Measurements from ENCODE around the gene GRIN3A. TPM values are rescaled to one million over a fixed set of nuclear protein-coding genes. Genes with fewer than 3 reads are reported as not detected.

GRIN3A gene
- total and polyA plus RNA-seq, 5 donors from 2014 or later, result 0.05 to 0.22 (median 0.17) TPM

DNA sequence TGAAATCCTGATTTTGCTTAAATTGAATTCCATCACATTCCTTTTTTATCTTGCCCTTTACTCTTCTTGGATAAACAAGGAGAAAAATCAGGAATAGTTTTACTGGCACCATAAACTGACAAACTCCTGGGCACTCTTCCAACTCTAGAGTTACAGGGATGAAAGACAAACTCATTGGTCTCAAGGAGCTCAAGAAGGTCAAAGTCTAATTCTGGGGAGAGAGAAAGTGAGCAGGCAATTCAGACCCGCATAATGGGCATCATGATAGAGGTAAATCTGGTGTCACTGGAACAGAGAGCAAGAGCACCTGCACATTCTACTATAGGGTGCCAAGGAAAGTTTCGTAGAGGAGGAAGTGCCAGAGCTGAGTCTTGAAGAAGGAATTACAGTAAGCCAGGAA, 64.8 kb downstream of the GRIN3A start:
- Mint-ChIP-seq H3K4me1 (no peaks in the 10 kb centered on the region), H3K27ac (no peak overlapping the region), H3K36me3 (no peaks in the 10 kb centered on the region), H3K27me3 (peaks cover 5% of the 10 kb centered on the region), H3K4me3 (no peak overlapping the region), H3K9me3 (no peaks in the 10 kb centered on the region)
- H3K36me3 ChIP-seq (ENCODE audit: control insufficient read depth, insufficient read depth, low read length), result no peaks in the 10 kb centered on the region
- H3K9me3 ChIP-seq (ENCODE audit: control insufficient read depth in 2 of 2, low read length in 2 of 2), result no peaks in the 10 kb centered on the region
- DNase-seq (no peak), ATAC-seq (ENCODE audit: low read depth in 2 of 2) (no peak)
- H3K27me3 ChIP-seq (ENCODE audit: control insufficient read depth, insufficient read depth, low read length), result no peaks in the 10 kb centered on the region
- H3K4me3 ChIP-seq (ENCODE audit: low read depth, low read length), result no peak overlapping the region
- H3K4me1 ChIP-seq (ENCODE audit: control insufficient read depth, insufficient read depth, low read length, poor library complexity, severe bottlenecking), result no peaks in the 10 kb centered on the region
- H3K27ac ChIP-seq (ENCODE audit: insufficient read depth, low read length, poor library complexity, severe bottlenecking), result no peak overlapping the region

GRCh38 chr9:101671567-101671966, 66.9 kb downstream of the GRIN3A start:
- no peak overlapping the region for H3K4me3 ChIP-seq (ENCODE audit: low read depth, low read length)
- ATAC-seq (ENCODE audit: low read depth in 2 of 2), result no peak

GRCh38 chr9:101668421-101668820, 70.0 kb downstream of the GRIN3A start:
- no peaks in the 10 kb centered on the region for H3K27me3 Mint-ChIP-seq
- no peak overlapping the region for H3K27ac ChIP-seq (ENCODE audit: insufficient read depth, low read length, poor library complexity, severe bottlenecking)

More at GRCh38 chr9:101671567-101671966, 66.9 kb downstream of the GRIN3A start:
- Mint-ChIP-seq H3K27me3 (no peaks in the 10 kb centered on the region), H3K27ac (no peak overlapping the region), H3K9me3 (no peaks in the 10 kb centered on the region), H3K4me3 (no peak overlapping the region), H3K36me3 (no peaks in the 10 kb centered on the region), H3K4me1 (no peaks in the 10 kb centered on the region)
- Histone ChIP-seq H3K27me3 (ENCODE audit: control insufficient read depth, insufficient read depth, low read length) (no peaks in the 10 kb centered on the region), H3K36me3 (ENCODE audit: control insufficient read depth, insufficient read depth, low read length) (no peaks in the 10 kb centered on the region), H3K27ac (ENCODE audit: insufficient read depth, low read length, poor library complexity, severe bottlenecking) (no peak overlapping the region), H3K9me3 (ENCODE audit: control insufficient read depth in 2 of 2, low read length in 2 of 2) (no peaks in the 10 kb centered on the region), H3K4me1 (ENCODE audit: control insufficient read depth, insufficient read depth, low read length, poor library complexity, severe bottlenecking) (no peaks in the 10 kb centered on the region)
- DNase-seq, result no peak

DNA sequence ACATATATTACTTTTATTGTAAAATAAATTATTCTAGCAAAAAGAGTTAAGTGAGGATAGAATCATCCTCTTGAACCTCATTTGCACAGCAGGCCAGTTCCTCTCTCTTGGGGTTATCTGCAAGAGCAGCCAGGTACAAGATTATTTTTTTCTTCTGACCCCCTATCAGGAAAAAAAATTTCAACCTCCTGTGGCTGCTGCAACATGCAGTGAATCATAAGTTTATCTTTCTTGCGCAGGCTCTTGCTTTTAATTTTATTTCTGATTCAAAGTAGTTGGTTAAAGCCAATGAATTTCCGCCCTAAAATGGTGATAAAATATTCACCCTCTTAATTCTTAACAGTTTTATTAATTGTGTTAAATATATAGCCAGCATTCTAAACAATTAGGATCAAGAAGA, 74.0 kb downstream of the GRIN3A start:
- no peaks in the 10 kb centered on the region for H3K36me3 Mint-ChIP-seq
- H3K27ac ChIP-seq (ENCODE audit: insufficient read depth, low read length, poor library complexity, severe bottlenecking), result no peak overlapping the region
- ATAC-seq (ENCODE audit: low read depth in 2 of 2) (no peak), DNase-seq (no peak)
- H3K4me1 ChIP-seq (ENCODE audit: control insufficient read depth, insufficient read depth, low read length, poor library complexity, severe bottlenecking), result no peaks in the 10 kb centered on the region
- no peak overlapping the region for H3K4me3 Mint-ChIP-seq
- no peaks in the 10 kb centered on the region for H3K27me3 Mint-ChIP-seq
- no peak overlapping the region for H3K27ac Mint-ChIP-seq
- no peaks in the 10 kb centered on the region for H3K9me3 ChIP-seq (ENCODE audit: control insufficient read depth in 2 of 2, low read length in 2 of 2)
- no peaks in the 10 kb centered on the region for H3K4me1 Mint-ChIP-seq
- H3K9me3 Mint-ChIP-seq, result no peaks in the 10 kb centered on the region
- H3K27me3 ChIP-seq (ENCODE audit: control insufficient read depth, insufficient read depth, low read length), result no peaks in the 10 kb centered on the region
- H3K4me3 ChIP-seq (ENCODE audit: low read depth, low read length), result no peak overlapping the region
- no peaks in the 10 kb centered on the region for H3K36me3 ChIP-seq (ENCODE audit: control insufficient read depth, insufficient read depth, low read length)

More at GRCh38 chr9:101668421-101668820, 70.0 kb downstream of the GRIN3A start:
- Histone ChIP-seq H3K4me1 (ENCODE audit: control insufficient read depth, insufficient read depth, low read length, poor library complexity, severe bottlenecking) (no peaks in the 10 kb centered on the region), H3K27me3 (ENCODE audit: control insufficient read depth, insufficient read depth, low read length) (no peaks in the 10 kb centered on the region), H3K9me3 (ENCODE audit: control insufficient read depth in 2 of 2, low read length in 2 of 2) (no peaks in the 10 kb centered on the region), H3K4me3 (ENCODE audit: low read depth, low read length) (no peak overlapping the region), H3K36me3 (ENCODE audit: control insufficient read depth, insufficient read depth, low read length) (no peaks in the 10 kb centered on the region)
- Mint-ChIP-seq H3K9me3 (no peaks in the 10 kb centered on the region), H3K36me3 (no peaks in the 10 kb centered on the region), H3K4me3 (no peak overlapping the region), H3K27ac (no peak overlapping the region), H3K4me1 (no peaks in the 10 kb centered on the region)
- DNase-seq (no peak), ATAC-seq (ENCODE audit: low read depth in 2 of 2) (no peak)

- Mint-ChIP-seq H3K4me1 (no peaks in the 10 kb centered on the region), H3K27me3 (peaks cover 17% of the 10 kb centered on the region), H3K4me3 (no peak overlapping the region), H3K9me3 (peaks cover 0 to under 1% (median 0%) of the 10 kb centered on the region in 7 donors), H3K36me3 (no peaks in the 10 kb centered on the region), H3K27ac (no peak overlapping the region)
- Histone ChIP-seq H3K36me3 (ENCODE audit: control insufficient read depth, insufficient read depth, low read length) (no peaks in the 10 kb centered on the region), H3K9me3 (ENCODE audit: control insufficient read depth in 2 of 2, low read length in 2 of 2) (no peaks in the 10 kb centered on the region), H3K27me3 (ENCODE audit: control insufficient read depth, insufficient read depth, low read length) (no peaks in the 10 kb centered on the region), H3K4me3 (ENCODE audit: low read depth, low read length) (no peak overlapping the region), H3K27ac (ENCODE audit: insufficient read depth, low read length, poor library complexity, severe bottlenecking) (no peak overlapping the region), H3K4me1 (ENCODE audit: control insufficient read depth, insufficient read depth, low read length, poor library complexity, severe bottlenecking) (no peaks in the 10 kb centered on the region)
- no peak for DNase-seq
- no peak for ATAC-seq (ENCODE audit: low read depth in 2 of 2)
Measured at GRCh38 chr9:101652601-101653175, 85.8 kb downstream of the GRIN3A start.

- Mint-ChIP-seq H3K36me3 (no peaks in the 10 kb centered on the region), H3K4me1 (no peaks in the 10 kb centered on the region), H3K27ac (no peak overlapping the region), H3K4me3 (no peak overlapping the region), H3K9me3 (peaks cover 0 to 2% (median 0%) of the 10 kb centered on the region in 7 donors), H3K27me3 (peaks cover 12% of the 10 kb centered on the region)
- H3K9me3 ChIP-seq (ENCODE audit: control insufficient read depth in 2 of 2, low read length in 2 of 2), result no peaks in the 10 kb centered on the region
- H3K27me3 ChIP-seq (ENCODE audit: control insufficient read depth, insufficient read depth, low read length), result no peaks in the 10 kb centered on the region
- H3K36me3 ChIP-seq (ENCODE audit: control insufficient read depth, insufficient read depth, low read length), result no peaks in the 10 kb centered on the region
- no peak overlapping the region for H3K27ac ChIP-seq (ENCODE audit: insufficient read depth, low read length, poor library complexity, severe bottlenecking)
- ATAC-seq (ENCODE audit: low read depth in 2 of 2), result no peak
- peak in 1 of 3 donors; percentile 3 for DNase-seq
- no peaks in the 10 kb centered on the region for H3K4me1 ChIP-seq (ENCODE audit: control insufficient read depth, insufficient read depth, low read length, poor library complexity, severe bottlenecking)
- no peak overlapping the region for H3K4me3 ChIP-seq (ENCODE audit: low read depth, low read length)
Measured at GRCh38 chr9:101650142-101650541, 88.3 kb downstream of the GRIN3A start.

DNA sequence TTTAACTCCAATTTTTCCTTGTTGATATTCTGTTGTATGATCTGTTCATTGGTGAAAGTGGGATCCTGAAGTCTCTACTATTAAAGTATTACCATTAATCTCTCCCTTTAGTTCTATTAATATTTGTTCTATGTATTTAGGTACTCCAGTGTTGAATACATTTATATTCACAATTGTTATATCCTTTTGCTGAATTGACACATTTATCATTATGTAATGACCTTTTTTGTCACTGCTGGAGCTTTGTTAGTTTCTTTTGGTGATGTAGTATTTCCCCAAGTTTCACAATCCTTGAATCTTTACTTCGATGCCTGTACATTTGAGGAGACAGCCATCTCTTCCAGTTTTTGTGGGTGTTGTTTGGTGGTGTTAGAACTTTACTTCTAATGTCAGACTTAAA, 90.0 kb downstream of the GRIN3A start:
- Histone ChIP-seq H3K27ac (ENCODE audit: insufficient read depth, low read length, poor library complexity, severe bottlenecking) (no peak overlapping the region), H3K4me3 (ENCODE audit: low read depth, low read length) (no peak overlapping the region), H3K36me3 (ENCODE audit: control insufficient read depth, insufficient read depth, low read length) (no peaks in the 10 kb centered on the region), H3K27me3 (ENCODE audit: control insufficient read depth, insufficient read depth, low read length) (no peaks in the 10 kb centered on the region), H3K9me3 (ENCODE audit: control insufficient read depth in 2 of 2, low read length in 2 of 2) (no peaks in the 10 kb centered on the region), H3K4me1 (ENCODE audit: control insufficient read depth, insufficient read depth, low read length, poor library complexity, severe bottlenecking) (no peaks in the 10 kb centered on the region)
- Mint-ChIP-seq H3K27ac (no peak overlapping the region), H3K4me3 (no peak overlapping the region), H3K9me3 (peaks cover 0 to 2% (median 0%) of the 10 kb centered on the region in 7 donors), H3K27me3 (peaks cover 8% of the 10 kb centered on the region), H3K4me1 (no peaks in the 10 kb centered on the region), H3K36me3 (no peaks in the 10 kb centered on the region)
- DNase-seq (no peak), ATAC-seq (ENCODE audit: low read depth in 2 of 2) (no peak)
